Activated CD8-positive, alpha-beta T cell treated with anti-CD3 and anti-CD28 coated beads, Interleukin-2, amount 10 ng/mL, durations not matched to agents 7 days and 5 days (primary cell): ENCODE data around the gene FAM135A. TPM values are rescaled to one million over a fixed set of nuclear protein-coding genes. Genes with fewer than 3 reads are reported as not detected.
"Not testable (repeated sequence)": the region's sequence is repeated elsewhere in the genome, so short reads cannot be mapped to it uniquely, and the experiment has no call there.

Source experiments
- ATAC-seq: fragments of 150-1000 bp; cut with Tn5 transposase; one replicate; pipeline ENCODE4 v1.10.0; 2021; ENCODE audit warnings: moderate library complexity
- CTCF ChIA-PET: fragments of 350-600 bp; sonication (Branson Sonifier 250); formaldehyde crosslinking; loops from one replicate; lab custom pipeline; 2021; ENCODE audit warnings: antibody characterized with exemption; lab: Charles Lee
- POLR2A ChIA-PET: fragments of 350-600 bp; sonication (Branson Sonifier 250); formaldehyde crosslinking; loops from one replicate; lab custom pipeline; 2021; ENCODE audit warnings: antibody characterized with exemption; lab: Charles Lee
- DNase-seq: peaks from one replicate; pipeline ENCODE4 v3.0.0-alpha.2; 2020
- H3K27ac Mint-ChIP-seq: one replicate; pipeline ENCODE4 v1.8.0; 2021; ENCODE audit warnings: mild to moderate bottlenecking, mixed read lengths
- H3K27me3 Mint-ChIP-seq: one replicate; pipeline ENCODE4 v1.8.0; 2021; ENCODE audit warnings: low read depth, mixed read lengths
- H3K36me3 Mint-ChIP-seq: one replicate; pipeline ENCODE4 v1.8.0; 2021; ENCODE audit warnings: low read depth, mixed read lengths
- H3K4me1 Mint-ChIP-seq: one replicate; pipeline ENCODE4 v1.8.0; 2021; ENCODE audit warnings: low read depth, mixed read lengths
- H3K4me3 Mint-ChIP-seq: one replicate; pipeline ENCODE4 v1.8.0; 2021; ENCODE audit warnings: mild to moderate bottlenecking, mixed read lengths
- H3K9me3 Mint-ChIP-seq: one replicate; pipeline ENCODE4 v1.8.0; 2022; ENCODE audit warnings: mixed read lengths; ENCODE audit not compliant: insufficient read depth
- total RNA-seq, 2 experiments: library from RNA; stranded (reverse); gene quantifications; one replicate each; pipeline ENCODE4 v1.2.3, GENCODE V29; 2021

Gene FAM135A
- total RNA-seq, 2 experiments from 2014 or later = 6.5 to 7.8 TPM

GRCh38 chr6:70421509-70421908 is 8.2 kb downstream of the FAM135A start:
- ATAC-seq (no peak), DNase-seq (no peak)
- no peak overlapping the region for H3K27ac Mint-ChIP-seq
- no peaks in the 10 kb centered on the region for H3K9me3 Mint-ChIP-seq
- POLR2A ChIA-PET = no interaction called here
- H3K27me3 Mint-ChIP-seq = no peaks in the 10 kb centered on the region
- H3K36me3 Mint-ChIP-seq = peaks cover 8% of the 10 kb centered on the region
- no peaks in the 10 kb centered on the region for H3K4me1 Mint-ChIP-seq
- H3K4me3 Mint-ChIP-seq = no peak overlapping the region
- CTCF ChIA-PET = interaction anchor here (1.4 to 2.0 kb wide), 3 partner anchors 26 to 52 kb away, joined by 3 to 8 read pairs (median 4); no protein-coding TSS in a partner anchor

GRCh38 chr6:70423189-70424134 is 10.2 kb downstream of the FAM135A start:
- Mint-ChIP-seq H3K4me1 (no peaks in the 10 kb centered on the region), H3K27me3 (no peaks in the 10 kb centered on the region), H3K27ac (no peak overlapping the region), H3K9me3 (no peaks in the 10 kb centered on the region), H3K36me3 (peaks cover 4% of the 10 kb centered on the region), H3K4me3 (no peak overlapping the region)
- ChIA-PET CTCF (no interaction called here), POLR2A (no interaction called here)
- no peak for ATAC-seq
- no peak for DNase-seq

- ChIA-PET CTCF (no interaction called here), POLR2A (no interaction called here)
- peaks cover 6% of the 10 kb centered on the region for H3K36me3 Mint-ChIP-seq
- H3K27ac Mint-ChIP-seq = no peak overlapping the region
- H3K27me3 Mint-ChIP-seq = no peaks in the 10 kb centered on the region
- DNase-seq (no peak), ATAC-seq (no peak)
- no peaks in the 10 kb centered on the region for H3K4me1 Mint-ChIP-seq
- H3K9me3 Mint-ChIP-seq = no peaks in the 10 kb centered on the region
- H3K4me3 Mint-ChIP-seq = no peak overlapping the region
Observed at GRCh38 chr6:70424291-70424690, 11.0 kb downstream of the FAM135A start.

DNA sequence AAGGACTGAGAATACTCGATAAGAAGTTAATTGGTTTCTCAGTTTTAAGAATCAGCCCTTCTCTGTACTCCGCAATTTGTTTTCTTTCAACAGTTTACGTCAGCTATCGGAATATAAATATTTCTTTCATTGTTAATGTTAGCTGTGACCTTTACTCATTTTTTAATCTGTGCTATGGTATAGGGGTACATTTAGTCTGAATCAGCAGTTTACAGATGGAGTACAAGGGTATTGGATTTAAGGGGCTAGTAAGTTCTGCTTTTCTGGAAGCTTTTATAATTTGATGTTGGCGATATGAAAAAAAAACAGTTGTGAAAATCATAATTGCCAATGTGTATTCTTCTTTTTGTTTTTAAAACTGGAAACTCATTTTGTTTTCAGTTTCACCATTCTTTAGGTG is 23.0 kb downstream of the FAM135A start:
- Mint-ChIP-seq H3K27me3 (no peaks in the 10 kb centered on the region), H3K9me3 (no peaks in the 10 kb centered on the region), H3K27ac (no peak overlapping the region), H3K36me3 (peaks cover 1% of the 10 kb centered on the region), H3K4me1 (no peaks in the 10 kb centered on the region), H3K4me3 (no peak overlapping the region)
- DNase-seq (no peak), ATAC-seq (no peak)
- ChIA-PET CTCF (no interaction called here), POLR2A (no interaction called here)

- no peak overlapping the region for H3K27ac Mint-ChIP-seq
- H3K36me3 Mint-ChIP-seq = peaks cover 8% of the 10 kb centered on the region
- DNase-seq = no peak
- no peak overlapping the region for H3K4me3 Mint-ChIP-seq
- CTCF ChIA-PET = no interaction called here
- no peaks in the 10 kb centered on the region for H3K27me3 Mint-ChIP-seq
- peaks cover 6% of the 10 kb centered on the region for H3K9me3 Mint-ChIP-seq
- ATAC-seq = no peak
- POLR2A ChIA-PET = no interaction called here
- H3K4me1 Mint-ChIP-seq = no peaks in the 10 kb centered on the region
Observed at GRCh38 chr6:70445001-70445400, 31.7 kb downstream of the FAM135A start.

- H3K27ac Mint-ChIP-seq, H3K4me3 Mint-ChIP-seq, ATAC-seq, DNase-seq, POLR2A ChIA-PET, H3K27me3 Mint-ChIP-seq, H3K36me3 Mint-ChIP-seq, H3K9me3 Mint-ChIP-seq, H3K4me1 Mint-ChIP-seq: not testable (repeated sequence)
- CTCF ChIA-PET = interaction anchor here (1.2 kb wide), 1 partner anchor 26 kb away, joined by 3 read pairs; no protein-coding TSS in a partner anchor
Observed at GRCh38 chr6:70447343-70448070, 34.2 kb downstream of the FAM135A start.

- DNase-seq, H3K4me1 Mint-ChIP-seq, ATAC-seq, H3K27me3 Mint-ChIP-seq, H3K9me3 Mint-ChIP-seq, H3K27ac Mint-ChIP-seq, H3K36me3 Mint-ChIP-seq, H3K4me3 Mint-ChIP-seq, CTCF ChIA-PET, POLR2A ChIA-PET: not testable (repeated sequence)
Observed at GRCh38 chr6:70453899-70454298, 40.6 kb downstream of the FAM135A start.

GRCh38 chr6:70456735-70457134 is 43.4 kb downstream of the FAM135A start:
- no peak overlapping the region for H3K4me3 Mint-ChIP-seq
- H3K27ac Mint-ChIP-seq = no peak overlapping the region
- no peak for DNase-seq
- H3K36me3 Mint-ChIP-seq = peaks cover 7% of the 10 kb centered on the region
- ChIA-PET POLR2A (no interaction called here), CTCF (no interaction called here)
- no peaks in the 10 kb centered on the region for H3K9me3 Mint-ChIP-seq
- peaks cover 2% of the 10 kb centered on the region for H3K4me1 Mint-ChIP-seq
- H3K27me3 Mint-ChIP-seq = no peaks in the 10 kb centered on the region
- ATAC-seq = no peak

- CTCF ChIA-PET = no interaction called here
- POLR2A ChIA-PET = no interaction called here
- Mint-ChIP-seq H3K27ac (no peak overlapping the region), H3K27me3 (no peaks in the 10 kb centered on the region), H3K4me3 (no peak overlapping the region), H3K4me1 (no peaks in the 10 kb centered on the region), H3K36me3 (no peaks in the 10 kb centered on the region), H3K9me3 (no peaks in the 10 kb centered on the region)
- DNase-seq (no peak), ATAC-seq (no peak)
Observed at GRCh38 chr6:70459235-70459634, 45.9 kb downstream of the FAM135A start.

- ATAC-seq, H3K4me1 Mint-ChIP-seq, POLR2A ChIA-PET, H3K27me3 Mint-ChIP-seq, H3K4me3 Mint-ChIP-seq, DNase-seq, CTCF ChIA-PET, H3K36me3 Mint-ChIP-seq, H3K27ac Mint-ChIP-seq, H3K9me3 Mint-ChIP-seq: not testable (repeated sequence)
Observed at GRCh38 chr6:70459699-70460098, 46.4 kb downstream of the FAM135A start.

- POLR2A ChIA-PET = no interaction called here
- Mint-ChIP-seq H3K36me3 (peaks cover 4% of the 10 kb centered on the region), H3K4me1 (no peaks in the 10 kb centered on the region), H3K4me3 (no peak overlapping the region), H3K27me3 (no peaks in the 10 kb centered on the region), H3K27ac (no peak overlapping the region), H3K9me3 (no peaks in the 10 kb centered on the region)
- no peak for ATAC-seq
- CTCF ChIA-PET = no interaction called here
- DNase-seq = no peak
Observed at GRCh38 chr6:70470016-70470415, 56.7 kb downstream of the FAM135A start.

DNA sequence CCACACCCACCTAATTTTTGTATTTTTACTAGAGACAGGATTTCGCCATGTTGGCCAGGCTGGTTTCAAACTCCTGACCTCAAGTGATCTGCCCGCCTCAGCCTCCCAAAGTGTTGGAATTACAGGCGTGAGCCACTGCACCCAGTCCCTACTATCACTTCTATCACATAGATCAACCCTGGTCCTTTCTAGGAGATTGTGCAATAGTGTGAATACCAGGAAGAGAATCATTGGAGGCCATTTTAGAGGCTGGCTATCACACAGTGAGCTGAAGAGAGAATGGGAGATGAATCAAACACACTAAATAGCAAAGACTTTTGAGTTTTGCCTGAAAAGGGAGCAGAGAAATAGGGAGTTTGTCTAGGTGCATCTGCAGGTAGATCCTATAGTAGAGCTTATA is 57.2 kb downstream of the FAM135A start:
- H3K4me3 Mint-ChIP-seq, POLR2A ChIA-PET, H3K9me3 Mint-ChIP-seq, DNase-seq, ATAC-seq, H3K27ac Mint-ChIP-seq, H3K36me3 Mint-ChIP-seq, H3K27me3 Mint-ChIP-seq, CTCF ChIA-PET, H3K4me1 Mint-ChIP-seq: not testable (repeated sequence)
